Psoas muscle (tissue), 8 donors: ENCODE data around the gene PODXL. TPM values are rescaled to one million over a fixed set of nuclear protein-coding genes. Genes with fewer than 3 reads are reported as not detected.

Source experiments
- ATAC-seq, 4 donors: fragments of 200-7000 bp; cut with Tn5 transposase; one replicate each; pipeline ENCODE4 v1.9.1; 2020; ENCODE audit warnings: moderate library complexity in 3 of 4, mild to moderate bottlenecking in 2 of 4
- DNase-seq, 2 donors: peaks; one replicate each; pipeline ENCODE4 v3.0.0-alpha.2; 2020
- H3K27ac ChIP-seq: fragments of 200-600 bp; one replicate; pipeline ENCODE4 v1.8.0; 2022
- H3K27me3 ChIP-seq, 3 donors: fragments of 200-600 bp in 1 of 3; one replicate each; pipeline versions ENCODE4 v1.6.1 to v1.8.0; 2013 to 2022; ENCODE audit warnings: low read length in 2 of 3, mild to moderate bottlenecking in 2 of 3, moderate library complexity in 1 of 3; ENCODE audit not compliant: insufficient read depth in 3 of 3
- H3K36me3 ChIP-seq, 2 donors: fragments of 200-600 bp in 1 of 2; one replicate each; pipeline versions ENCODE4 v1.6.1 to v1.8.0; 2013 to 2022; ENCODE audit warnings: low read depth in 1 of 2, mild to moderate bottlenecking in 1 of 2, moderate library complexity in 1 of 2; ENCODE audit not compliant: insufficient read depth in 1 of 2
- H3K4me1 ChIP-seq: fragments of 200-600 bp; one replicate; pipeline ENCODE4 v1.8.0; 2022
- H3K4me3 ChIP-seq: fragments of 200-600 bp; one replicate; pipeline ENCODE4 v1.8.0; 2022; ENCODE audit warnings: mild to moderate bottlenecking
- H3K9me3 ChIP-seq: fragments of 200-600 bp; one replicate; pipeline ENCODE4 v1.8.0; 2022
- WGBS, 3 donors: extraction: QIAGEN DNeasy Blood & Tissue Kit; methylation state at CpG; one replicate each; pipeline versions ENCODE4 v1.1.6 to v1.1.7; 2013; 5-methylcytosine and 5-hydroxymethylcytosine counted together
- intact Hi-C, 2 donors: fragments of 100-400 bp; cut with DNase I; formaldehyde crosslinking; loops; one replicate each; pipeline versions ENCODE4 v1.11.0 to v1.14.2; 2022
- polyA plus RNA-seq, 3 donors: library from polyadenylated mRNA; stranded (reverse); fragments of 200-250 nt; gene quantifications; one replicate each; pipeline ENCODE4 v1.2.3, GENCODE V29; 2013
- total RNA-seq, 4 donors: library from RNA; stranded (reverse); fragmentation: NEBNext Ultra II Directional in 2 of 4; extraction: Animal tissue kit (Norgen Biotek cat#: 25700) in 2 of 4; gene quantifications; one replicate each; pipeline versions ENCODE4 v1.2.1 to v1.2.4, GENCODE V29; 2021 to 2023
- TF ChIP-seq, protein P1 (sequence below): fragments of 200-600 bp; IDR thresholded peaks from one replicate; pipeline ENCODE4 v1.8.0; 2022; ENCODE audit warnings: antibody characterized with exemption
- donor health status: healthy with polysubstance abuse.
- donor health status: DM: no; HTN: no; CAD: no; lungs with moderate emphysema.
- donor health status: Bipolar disorder and iron deficiency.
- donor health status: healthy.
- donor health status: DM: yes; HTN: yes; CAD: no.
- donor health status: DM: no; HTN: no; CAD: no.
- donor health status: DM: no; HTN: no; CAD: no.
- donor health status: DM: yes; HTN: yes; CAD: no.

PODXL gene
- total and polyA plus RNA-seq, 7 donors = 9.0 to 46.8 (median 16.2) TPM

DNA sequence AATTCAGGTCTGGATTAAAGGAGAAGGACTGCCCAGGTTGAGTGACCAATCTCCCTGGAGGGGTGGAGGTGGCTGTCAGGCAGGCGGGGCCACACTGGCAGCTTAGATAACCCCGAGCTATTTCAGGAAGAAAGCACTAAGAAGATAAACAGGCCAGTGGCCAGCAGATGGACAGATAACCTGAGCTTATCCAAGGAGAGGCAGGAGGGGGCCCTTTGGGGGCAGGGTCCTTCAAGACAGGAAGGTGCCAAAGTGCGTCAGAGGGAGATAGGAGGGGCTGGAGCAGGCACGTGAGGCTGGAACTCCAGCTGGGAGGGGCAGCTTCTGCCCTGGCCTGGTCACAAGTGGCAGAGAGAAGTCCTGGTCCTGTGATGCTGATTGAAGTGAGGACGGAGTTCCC is 29.8 kb upstream of the PODXL start:
- 48 to 54% (median 51%) methylated on average over 5 of the region's 5 CpGs for WGBS, 3 donors
- Histone ChIP-seq H3K4me1 (peaks cover 12% of the 10 kb centered on the region), H3K4me3 (no peak overlapping the region), H3K36me3 (no peaks in the 10 kb centered on the region), H3K27ac (no peak overlapping the region), H3K9me3 (no peaks in the 10 kb centered on the region), H3K27me3 (no peaks in the 10 kb centered on the region)
- peak in 1 of 2 donors; percentile 21 for DNase-seq
- TF ChIP-seq, protein P1, sequence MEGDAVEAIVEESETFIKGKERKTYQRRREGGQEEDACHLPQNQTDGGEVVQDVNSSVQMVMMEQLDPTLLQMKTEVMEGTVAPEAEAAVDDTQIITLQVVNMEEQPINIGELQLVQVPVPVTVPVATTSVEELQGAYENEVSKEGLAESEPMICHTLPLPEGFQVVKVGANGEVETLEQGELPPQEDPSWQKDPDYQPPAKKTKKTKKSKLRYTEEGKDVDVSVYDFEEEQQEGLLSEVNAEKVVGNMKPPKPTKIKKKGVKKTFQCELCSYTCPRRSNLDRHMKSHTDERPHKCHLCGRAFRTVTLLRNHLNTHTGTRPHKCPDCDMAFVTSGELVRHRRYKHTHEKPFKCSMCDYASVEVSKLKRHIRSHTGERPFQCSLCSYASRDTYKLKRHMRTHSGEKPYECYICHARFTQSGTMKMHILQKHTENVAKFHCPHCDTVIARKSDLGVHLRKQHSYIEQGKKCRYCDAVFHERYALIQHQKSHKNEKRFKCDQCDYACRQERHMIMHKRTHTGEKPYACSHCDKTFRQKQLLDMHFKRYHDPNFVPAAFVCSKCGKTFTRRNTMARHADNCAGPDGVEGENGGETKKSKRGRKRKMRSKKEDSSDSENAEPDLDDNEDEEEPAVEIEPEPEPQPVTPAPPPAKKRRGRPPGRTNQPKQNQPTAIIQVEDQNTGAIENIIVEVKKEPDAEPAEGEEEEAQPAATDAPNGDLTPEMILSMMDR = no peak
- no peak for ATAC-seq
- intact Hi-C loops = no loop called here

DNA sequence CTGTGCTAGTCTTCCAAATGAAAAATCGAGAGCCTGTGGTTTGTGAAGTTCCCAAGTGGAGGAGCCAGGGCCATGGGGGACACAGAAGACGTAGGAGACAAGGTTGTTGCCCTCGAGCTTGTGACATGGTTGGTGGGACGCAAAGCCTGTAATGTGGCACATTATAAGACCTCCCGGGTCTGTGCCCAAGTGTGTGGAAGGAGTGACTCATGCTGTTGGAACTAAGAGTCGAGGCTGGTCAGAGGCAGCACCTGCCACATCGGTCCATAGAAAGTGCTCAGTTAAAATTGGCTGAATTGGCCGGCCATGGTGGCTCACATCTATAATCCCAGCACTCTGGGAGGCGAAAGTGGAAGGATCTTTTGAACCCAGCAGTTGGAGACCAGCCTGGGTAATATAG is 27.0 kb upstream of the PODXL start:
- H3K36me3 ChIP-seq = no peaks in the 10 kb centered on the region
- DNase-seq (no peak), ATAC-seq (no peak)
- no peaks in the 10 kb centered on the region for H3K9me3 ChIP-seq
- H3K27ac ChIP-seq = no peak overlapping the region
- H3K4me3 ChIP-seq = no peak overlapping the region
- TF ChIP-seq, protein P1 = no peak
- WGBS, 3 donors = 62 to 82% (median 66%) methylated on average over 9 of the region's 9 CpGs
- no peaks in the 10 kb centered on the region for H3K27me3 ChIP-seq
- peaks cover 16% of the 10 kb centered on the region for H3K4me1 ChIP-seq
- intact Hi-C loops = no loop called here

DNA sequence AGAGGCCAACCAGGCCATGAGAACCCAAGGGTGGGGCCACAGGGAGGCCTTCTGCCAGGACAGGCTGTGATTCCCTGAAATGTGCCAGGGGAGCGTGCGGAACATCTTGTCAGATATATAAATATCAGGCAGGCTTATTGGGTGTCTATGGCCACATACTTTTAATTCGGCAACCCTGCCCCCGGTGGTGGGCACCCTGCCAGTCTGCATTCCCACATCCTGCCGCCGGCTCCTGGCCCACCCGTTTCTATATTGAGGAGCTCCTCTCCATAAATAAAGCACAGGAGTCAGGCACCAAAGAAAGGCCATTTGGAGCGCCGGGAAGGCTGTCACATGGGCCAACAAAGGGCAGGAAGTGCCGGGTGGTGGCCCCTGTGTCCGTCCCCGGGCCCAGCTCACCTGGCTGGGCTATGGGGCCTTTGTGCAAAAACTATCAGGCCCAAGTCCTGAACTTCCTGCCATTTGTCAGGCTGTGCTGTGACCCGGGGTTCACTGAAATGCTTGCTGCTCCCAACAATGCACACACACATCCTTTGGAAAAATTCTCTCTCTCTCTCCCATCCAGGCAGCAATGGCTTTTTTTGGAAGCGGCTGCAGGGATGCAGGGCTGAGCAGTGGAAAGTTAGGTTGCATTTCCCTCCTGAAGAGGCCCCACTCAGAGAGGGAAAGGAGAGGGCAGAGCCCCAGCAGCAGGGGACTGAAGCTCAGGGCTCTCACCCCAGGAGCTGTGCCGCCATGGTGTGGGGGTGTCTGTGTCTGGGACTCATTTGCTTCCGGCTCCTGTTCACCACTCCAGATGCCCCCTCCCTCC is 25.0 kb upstream of the PODXL start:
- ATAC-seq (peak; percentile 88 to 96 (median 91)), DNase-seq (peak; percentile 71 to 95)
- H3K27me3 ChIP-seq = no peaks in the 10 kb centered on the region
- peak overlapping the region; percentile 78 for H3K27ac ChIP-seq
- H3K9me3 ChIP-seq = no peaks in the 10 kb centered on the region
- peaks cover 16% of the 10 kb centered on the region for H3K4me1 ChIP-seq
- H3K36me3 ChIP-seq = no peaks in the 10 kb centered on the region
- intact Hi-C loops = loop anchor here in 1 of 2 donors (2.0 kb wide), 1 partner anchor 25 kb away; the partner anchor contains the start of gene PODXL
- WGBS, 3 donors = 18 to 27% (median 19%) methylated on average over 16 of the region's 16 CpGs
- TF ChIP-seq, protein P1 = peak; percentile 22
- peak overlapping the region; percentile 36 for H3K4me3 ChIP-seq

DNA sequence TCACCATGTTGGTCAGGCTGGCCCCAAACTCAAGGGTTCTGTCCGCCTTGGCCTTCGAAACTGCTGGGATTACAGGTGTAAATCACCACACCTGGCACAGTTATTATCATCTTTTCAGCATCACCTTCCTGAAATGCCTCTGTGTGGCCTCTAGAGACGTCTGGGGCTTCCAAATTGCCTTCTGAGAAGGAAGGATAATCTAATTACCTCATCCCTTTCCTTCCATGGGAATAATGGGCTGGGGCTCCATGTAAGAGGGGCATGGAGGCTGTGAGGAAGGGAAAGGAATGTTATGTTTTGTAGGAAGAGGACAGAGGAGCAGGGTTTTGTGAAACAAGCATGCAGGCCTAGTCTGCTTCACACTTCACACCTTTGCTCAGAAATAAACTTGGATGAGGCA is 22.2 kb upstream of the PODXL start:
- Histone ChIP-seq H3K4me1 (peaks cover 16% of the 10 kb centered on the region), H3K36me3 (no peaks in the 10 kb centered on the region), H3K9me3 (no peaks in the 10 kb centered on the region), H3K4me3 (no peak overlapping the region), H3K27me3 (no peaks in the 10 kb centered on the region), H3K27ac (no peak overlapping the region)
- TF ChIP-seq, protein P1 = no peak
- intact Hi-C loops = no loop called here
- WGBS, 3 donors = 58 to 63% (median 59%) methylated on average over 3 of the region's 3 CpGs
- DNase-seq (no peak), ATAC-seq (no peak)
